HS-27A (cell line): Measurements from ENCODE around the gene BRINP1.
"Not testable (repeated sequence)": the region's sequence is repeated elsewhere in the genome, so short reads cannot be mapped to it uniquely, and the experiment has no call there.

ENCODE experiments used
- DNase-seq: peaks from one replicate; pipeline ENCODE4 v3.0.0-alpha.2; 2012; ENCODE audit warnings: low read depth, missing footprints

BRINP1 gene

DNA sequence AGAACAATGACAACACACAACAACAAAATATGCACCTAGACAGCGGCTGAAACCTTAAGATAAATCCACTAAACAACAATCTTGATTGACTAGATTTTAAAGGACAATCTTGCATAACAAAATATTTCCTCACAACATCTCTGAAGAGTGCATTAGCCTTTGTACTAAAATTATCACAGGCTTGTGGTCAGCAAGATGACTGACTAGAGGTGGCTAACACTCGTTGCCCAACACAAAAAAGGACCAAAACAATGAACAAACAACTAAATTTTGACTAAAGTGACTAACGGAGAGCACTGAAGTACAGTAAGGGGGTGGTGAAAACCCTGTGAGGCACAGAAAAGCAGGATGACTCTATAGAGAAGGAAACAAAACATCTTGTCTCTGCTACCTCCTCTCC lies 183.9 kb downstream of the BRINP1 start:
- DNase-seq, result no peak

GRCh38 chr9:119184265-119184936 lies 184.8 kb downstream of the BRINP1 start:
- DNase-seq, result no peak

DNA sequence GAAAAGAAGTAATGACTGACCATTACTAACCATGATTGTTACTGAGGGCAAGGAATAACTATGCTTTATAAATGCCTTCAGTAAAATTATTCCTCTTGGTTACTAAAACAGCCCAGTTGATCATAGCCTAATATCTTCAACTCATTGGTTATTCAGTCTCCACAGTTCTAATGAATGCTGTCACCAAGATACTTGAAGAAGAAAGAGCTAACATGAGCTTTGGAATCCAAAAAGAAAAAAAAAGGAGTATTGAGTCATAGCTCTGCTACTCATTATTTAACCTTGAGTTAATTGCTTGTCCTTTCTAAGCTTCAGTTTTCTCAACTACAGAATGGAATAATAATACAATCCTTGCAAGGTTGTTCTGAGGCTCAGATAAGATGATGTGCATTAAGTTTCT lies 187.7 kb downstream of the BRINP1 start:
- DNase-seq, result no peak

GRCh38 chr9:119180897-119181296 lies 188.3 kb downstream of the BRINP1 start:
- no peak for DNase-seq

GRCh38 chr9:119179701-119180100 lies 189.5 kb downstream of the BRINP1 start:
- no peak for DNase-seq

DNA sequence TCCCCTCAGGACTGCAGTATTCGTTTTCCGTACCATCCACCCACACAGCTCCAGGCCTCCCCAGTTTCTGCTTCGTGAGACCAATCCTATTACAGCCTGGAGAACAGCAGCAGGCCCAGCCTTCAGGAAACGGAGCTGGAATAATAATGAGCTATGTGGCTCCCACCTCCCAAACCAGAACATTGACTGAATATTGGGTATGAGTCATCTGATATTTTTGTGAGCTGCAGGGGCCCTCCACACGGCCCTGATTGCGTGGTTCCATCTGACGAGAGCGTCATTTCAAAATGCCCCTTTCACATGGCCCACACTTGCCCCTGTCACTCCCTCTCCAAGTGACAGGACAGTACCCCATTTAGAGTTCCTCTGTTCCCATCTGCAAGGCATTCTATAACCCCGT lies 192.0 kb downstream of the BRINP1 start:
- DNase-seq, result no peak

DNA sequence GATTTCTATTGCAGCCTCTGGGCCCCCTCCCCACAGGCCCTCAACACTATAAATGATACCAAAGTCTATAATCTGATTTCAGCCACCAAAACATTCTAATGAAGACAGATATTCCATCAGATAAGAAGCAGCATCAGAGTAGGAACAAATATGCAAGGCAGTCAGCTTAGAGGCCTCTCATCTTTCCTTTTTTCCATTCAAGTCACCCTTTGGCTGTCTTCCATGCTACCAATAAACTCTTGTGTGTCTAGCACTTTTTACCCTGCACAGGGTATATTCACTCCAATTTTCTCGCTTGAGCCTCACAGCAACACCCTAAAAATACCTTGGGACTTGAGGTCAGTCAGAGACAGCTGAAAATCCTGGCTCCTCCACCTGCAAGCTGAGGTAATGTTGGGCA lies 193.7 kb downstream of the BRINP1 start:
- no peak for DNase-seq

- DNase-seq, result not testable (repeated sequence)
These were observed 200.0 kb downstream of the BRINP1 start for GRCh38 chr9:119169222-119169621.

- no peak for DNase-seq
These were observed 201.4 kb downstream of the BRINP1 start for GRCh38 chr9:119167876-119168275.

- DNase-seq, result no peak
These were observed 202.0 kb downstream of the BRINP1 start for GRCh38 chr9:119167267-119167666.

DNA sequence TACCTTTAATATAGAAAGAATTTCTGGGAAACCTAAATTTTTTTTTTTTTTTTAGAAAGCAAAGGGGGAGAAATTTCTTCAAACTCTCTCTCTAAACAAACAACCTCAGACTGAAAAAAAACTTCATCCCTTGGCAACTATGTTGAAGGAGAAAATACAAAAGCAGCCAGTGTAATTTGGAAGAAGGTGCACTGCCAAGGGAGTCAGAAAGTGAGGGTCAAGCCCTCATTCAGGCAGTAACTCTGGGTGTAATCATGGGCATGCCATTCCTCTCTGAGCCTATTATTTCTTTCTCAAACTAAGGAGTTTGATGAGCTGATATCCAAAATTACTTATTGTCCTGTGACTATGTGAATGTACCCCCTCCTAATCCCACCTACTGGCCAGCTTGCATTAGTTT lies 203.1 kb downstream of the BRINP1 start:
- DNase-seq, result no peak

GRCh38 chr9:119165131-119165530 lies 204.1 kb downstream of the BRINP1 start:
- DNase-seq, result no peak

GRCh38 chr9:119164716-119165115 lies 204.5 kb downstream of the BRINP1 start:
- no peak for DNase-seq

GRCh38 chr9:119160551-119160950 lies 208.7 kb downstream of the BRINP1 start:
- no peak for DNase-seq

DNA sequence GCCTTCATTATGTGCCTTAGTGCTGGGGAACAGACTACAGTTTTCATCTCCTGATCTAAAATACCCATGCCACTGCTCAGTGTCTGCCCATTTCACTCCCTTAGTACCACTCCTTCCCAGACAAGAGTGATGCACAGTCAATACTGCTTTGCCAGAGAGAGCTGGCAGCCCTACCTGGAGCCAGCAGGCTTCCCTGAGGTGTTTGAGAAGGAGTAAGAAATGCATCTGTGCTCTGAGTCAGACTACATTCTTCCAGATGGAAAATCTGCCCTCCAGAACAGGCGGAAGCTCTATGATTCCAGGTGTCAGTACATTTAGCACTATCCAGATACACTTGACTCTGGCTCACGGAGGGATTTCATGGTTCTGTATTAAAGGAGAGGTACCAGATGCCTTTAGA lies 209.8 kb downstream of the BRINP1 start:
- no peak for DNase-seq

GRCh38 chr9:119157196-119157595 lies 212.0 kb downstream of the BRINP1 start:
- no peak for DNase-seq

- DNase-seq, result no peak
These were observed 212.9 kb downstream of the BRINP1 start for GRCh38 chr9:119156354-119156753.

DNA sequence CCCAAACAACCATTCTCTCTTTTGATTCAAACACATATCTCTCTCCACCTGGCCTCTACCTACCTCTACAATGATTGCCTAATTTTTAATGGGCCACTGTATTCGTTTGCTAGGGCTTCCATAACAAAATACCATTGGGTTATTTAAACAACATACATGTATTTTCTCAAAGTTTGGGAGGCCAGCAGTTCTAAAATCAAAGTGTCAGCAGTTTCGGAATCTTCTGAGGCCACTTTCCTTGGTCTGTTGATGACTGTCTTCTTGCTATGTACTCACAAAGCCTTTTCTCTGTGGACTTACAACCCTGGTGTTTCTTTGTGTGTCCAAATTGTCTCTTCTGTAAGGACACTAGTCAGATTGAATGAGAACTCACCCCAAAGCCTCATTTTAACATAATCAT lies 214.7 kb downstream of the BRINP1 start:
- DNase-seq, result no peak

DNA sequence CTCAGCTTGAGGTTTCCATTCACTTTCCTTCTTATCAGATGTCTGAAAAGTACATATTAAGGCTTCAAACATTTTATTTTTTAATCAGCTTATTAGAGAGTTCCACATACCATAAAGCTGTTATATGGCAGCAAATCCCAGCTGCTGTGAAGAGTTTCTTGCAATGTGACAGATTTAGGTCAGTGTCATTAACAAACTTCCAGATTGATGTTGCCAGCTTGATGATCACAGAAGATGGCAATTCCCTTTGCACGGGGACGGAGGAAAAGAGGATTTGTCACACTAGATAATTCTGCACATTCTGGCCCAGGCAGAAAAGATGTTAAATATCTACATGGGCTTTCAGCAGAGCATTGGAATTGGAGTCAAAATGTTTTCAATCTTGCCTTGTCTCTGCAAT lies 215.8 kb downstream of the BRINP1 start:
- no peak for DNase-seq

- no peak for DNase-seq
These were observed 220.4 kb downstream of the BRINP1 start for GRCh38 chr9:119148855-119149254.

DNA sequence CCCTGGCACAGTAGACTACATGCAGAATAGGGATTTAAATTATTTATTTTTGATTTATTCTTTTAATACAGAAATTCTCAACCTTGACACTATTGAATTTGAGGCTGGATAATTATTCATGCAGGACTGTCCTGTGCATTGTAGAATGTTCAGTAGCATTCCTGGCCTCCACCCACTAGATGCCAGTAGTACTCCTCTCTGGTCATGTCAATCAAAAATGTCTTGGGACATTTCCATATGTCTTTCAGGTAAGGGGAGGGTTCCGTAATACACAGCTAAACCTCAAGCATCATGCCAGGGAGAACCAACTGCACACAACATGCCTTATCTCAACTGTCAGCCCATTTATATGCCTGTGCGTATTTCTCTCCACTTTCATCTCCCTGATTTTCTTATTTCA lies 231.8 kb downstream of the BRINP1 start:
- no peak for DNase-seq

DNA sequence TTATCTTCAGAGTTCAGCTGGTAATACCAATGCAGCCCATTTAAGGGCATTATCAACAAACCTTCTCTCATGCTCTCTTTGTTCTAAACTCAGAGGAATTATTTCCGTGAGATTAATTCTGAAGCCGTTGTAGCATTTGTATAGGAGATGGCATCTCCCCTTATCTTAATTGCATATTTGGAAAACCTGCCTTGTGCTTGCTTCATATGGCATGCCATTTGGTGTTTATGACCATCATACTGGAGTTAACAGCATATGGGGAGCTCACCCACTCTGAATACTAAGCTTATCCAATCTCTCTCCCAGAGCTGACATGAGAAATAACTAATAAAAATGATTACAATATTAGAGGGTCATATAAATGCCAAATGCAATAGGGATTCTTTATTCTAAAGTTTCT lies 243.2 kb downstream of the BRINP1 start:
- DNase-seq, result no peak

DNA sequence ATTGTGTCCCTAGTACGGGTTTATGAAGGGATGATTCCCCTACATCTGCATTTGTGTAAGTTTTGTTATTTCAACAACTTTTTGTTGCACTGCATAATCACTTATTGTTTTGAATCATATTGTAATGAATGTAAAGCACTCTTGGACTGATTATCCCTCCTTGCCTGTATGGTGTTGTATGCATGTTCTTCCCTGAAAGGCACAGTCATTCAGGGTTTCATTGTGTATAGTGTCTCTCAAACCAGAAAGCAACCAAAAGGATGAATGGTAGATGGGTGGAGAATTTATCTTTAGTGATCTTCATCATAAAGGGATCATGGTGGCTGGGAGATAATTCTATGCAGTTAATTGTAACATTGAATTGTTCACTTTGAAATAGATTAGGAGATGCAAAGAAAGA lies 247.3 kb downstream of the BRINP1 start:
- no peak for DNase-seq

DNA sequence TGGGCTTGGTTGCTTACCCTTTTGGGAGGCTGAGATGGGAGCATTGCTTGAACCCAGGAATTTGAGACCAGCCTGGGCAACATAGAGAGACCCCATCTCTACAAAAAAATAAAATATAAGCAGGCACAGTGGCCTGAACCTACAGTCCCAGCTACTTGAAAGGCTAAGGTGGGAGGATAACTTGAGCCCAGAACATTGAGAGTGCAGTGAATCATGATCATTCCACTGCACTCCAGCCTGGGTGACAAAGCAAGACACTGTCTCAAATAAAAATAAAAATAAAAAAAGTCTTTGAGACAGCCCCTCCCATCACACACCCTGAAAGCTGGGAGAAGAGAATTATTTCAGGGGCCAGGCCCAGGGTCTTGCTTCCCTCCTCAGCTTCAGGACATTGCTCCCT lies 251.8 kb downstream of the BRINP1 start:
- DNase-seq, result no peak
